Liver (tissue), 9 donors: ENCODE measurements around the gene APOL3. TPM values are rescaled to one million over a fixed set of nuclear protein-coding genes. Genes with fewer than 3 reads are reported as not detected.
"Not testable (repeated sequence)": the region's sequence is repeated elsewhere in the genome, so short reads cannot be mapped to it uniquely, and the experiment has no call there.

Experiments used
- DNase-seq: peaks from one replicate; pipeline ENCODE4 v3.0.0-alpha.2; 2017; ENCODE audit warnings: low spot score
- H3K27ac ChIP-seq, 2 donors: one replicate each; pipeline ENCODE4 v1.7.0; 2013; ENCODE audit warnings: inconsistent platforms in 2 of 2, low read length in 2 of 2, control low read depth in 1 of 2, low read depth in 1 of 2, mild to moderate bottlenecking in 1 of 2
- H3K27me3 ChIP-seq, 4 donors: one replicate each; pipeline versions ENCODE4 v1.6.1 to v1.7.0; 2013; ENCODE audit warnings: low read length in 3 of 4, inconsistent platforms in 1 of 4, mild to moderate bottlenecking in 1 of 4, moderate library complexity in 1 of 4; ENCODE audit not compliant: control insufficient read depth in 4 of 4, insufficient read depth in 4 of 4
- H3K36me3 ChIP-seq, 4 donors: one replicate each; pipeline versions ENCODE4 v1.6.1 to v1.7.0; 2013; ENCODE audit warnings: low read length in 3 of 4, mild to moderate bottlenecking in 3 of 4, low read depth in 1 of 4, moderate library complexity in 1 of 4; ENCODE audit not compliant: control insufficient read depth in 4 of 4, insufficient read depth in 3 of 4
- H3K4me1 ChIP-seq, 4 donors: one replicate each; pipeline versions ENCODE4 v1.6.1 to v1.7.0; 2013; ENCODE audit warnings: low read length in 3 of 4, mild to moderate bottlenecking in 3 of 4, moderate library complexity in 1 of 4; ENCODE audit not compliant: control insufficient read depth in 4 of 4, insufficient read depth in 4 of 4
- H3K4me3 ChIP-seq, 3 donors: one replicate each; pipeline versions ENCODE4 v1.6.1 to v1.7.0; 2013; ENCODE audit warnings: low read length in 3 of 3, control low read depth in 1 of 3, low read depth in 1 of 3, mild to moderate bottlenecking in 1 of 3
- H3K9ac ChIP-seq, 2 donors: one replicate each; pipeline ENCODE4 v1.7.0; 2013; ENCODE audit warnings: low read length in 2 of 2, mild to moderate bottlenecking in 2 of 2, moderate library complexity in 2 of 2, control low read depth in 1 of 2, low read depth in 1 of 2
- H3K9me3 ChIP-seq, 4 donors: one replicate each; pipeline versions ENCODE4 v1.6.1 to v1.7.0; 2013; ENCODE audit warnings: low read length in 3 of 4; ENCODE audit not compliant: control insufficient read depth in 4 of 4
- ATF3 ChIP-seq: IDR thresholded peaks from 2 replicates; pipeline ENCODE4 v1.6.1; 2016; ENCODE audit warnings: antibody characterized with exemption
- EGR1 ChIP-seq, 2 donors: IDR thresholded peaks; 2 replicates each; pipeline ENCODE4 v1.6.1; 2016 to 2018; ENCODE audit warnings: antibody characterized with exemption in 2 of 2, low read depth in 2 of 2
- FOXA1 ChIP-seq: IDR thresholded peaks from 2 replicates; pipeline ENCODE4 v1.6.1; 2016; ENCODE audit warnings: antibody characterized with exemption
- FOXA2 ChIP-seq: IDR thresholded peaks from 2 replicates; pipeline ENCODE4 v1.6.1; 2016; ENCODE audit warnings: antibody characterized with exemption
- GABPA ChIP-seq, 2 donors: IDR thresholded peaks in 1 of 2; conservative IDR thresholded peaks in 1 of 2; 2 replicates each; pipeline ENCODE4 v1.6.1; 2016; ENCODE audit warnings: antibody characterized with exemption in 2 of 2, mild to moderate bottlenecking in 1 of 2, moderate library complexity in 1 of 2
- HNF4A ChIP-seq, 2 donors: conservative IDR thresholded peaks; 2 replicates each; pipeline ENCODE4 v1.6.1; 2016; ENCODE audit warnings: antibody characterized with exemption in 2 of 2, mild to moderate bottlenecking in 2 of 2
- HNF4G ChIP-seq: IDR thresholded peaks from 2 replicates; pipeline ENCODE4 v1.6.1; 2016; ENCODE audit warnings: antibody characterized with exemption
- JUND ChIP-seq, 2 donors: IDR thresholded peaks; 2 replicates each; pipeline ENCODE4 v1.6.1; 2016; ENCODE audit warnings: antibody characterized with exemption in 2 of 2
- NR2F2 ChIP-seq: IDR thresholded peaks from 2 replicates; pipeline ENCODE4 v1.6.1; 2016; ENCODE audit warnings: antibody characterized with exemption
- RAD21 ChIP-seq, 2 donors: IDR thresholded peaks; 2 replicates each; pipeline ENCODE4 v1.6.1; 2016; ENCODE audit warnings: antibody characterized with exemption in 2 of 2, mild to moderate bottlenecking in 2 of 2
- REST ChIP-seq: IDR thresholded peaks from 2 replicates; pipeline ENCODE4 v1.6.1; 2016; ENCODE audit warnings: antibody characterized with exemption, mild to moderate bottlenecking
- RXRA ChIP-seq, 2 donors: IDR thresholded peaks; 2 replicates each; pipeline ENCODE4 v1.6.1; 2017 to 2018; ENCODE audit warnings: antibody characterized with exemption in 2 of 2, mild to moderate bottlenecking in 1 of 2
- SP1 ChIP-seq: IDR thresholded peaks from 2 replicates; pipeline ENCODE4 v1.6.1; 2018; ENCODE audit warnings: antibody characterized with exemption, mild to moderate bottlenecking
- TAF1 ChIP-seq: conservative IDR thresholded peaks from 2 replicates; pipeline ENCODE4 v1.6.1; 2016; ENCODE audit warnings: antibody characterized with exemption, mild to moderate bottlenecking
- YY1 ChIP-seq: IDR thresholded peaks from 2 replicates; pipeline ENCODE4 v1.6.1; 2016; ENCODE audit warnings: antibody characterized with exemption, mild to moderate bottlenecking
- ZBTB33 ChIP-seq: IDR thresholded peaks from 2 replicates; pipeline ENCODE4 v1.6.1; 2016; ENCODE audit warnings: antibody characterized with exemption
- WGBS: extraction: QIAGEN DNeasy Blood & Tissue Kit; methylation state at CpG from one replicate; pipeline ENCODE4 v1.1.7; 2013; 5-methylcytosine and 5-hydroxymethylcytosine counted together
- polyA plus RNA-seq, 2 donors: library from polyadenylated mRNA; stranded (reverse) in 1 of 2; unstranded in 1 of 2; fragments of 200-250 nt in 1 of 2; fragments of >200 nt in 1 of 2; fragmentation: Nextera tagmentation in 1 of 2; extraction: Ambion mirVana in 1 of 2; gene quantifications; one replicate each; pipeline versions ENCODE4 v1.2.1 to v1.2.3, GENCODE V29; 2013 to 2015
- total RNA-seq, 2 donors: library from RNA; depleted of rRNA; stranded (reverse); fragments of >200 nt; gene quantifications; one replicate each; pipeline ENCODE4 v1.2.3, GENCODE V29; 2014
- TF ChIP-seq, protein P1 (sequence below): IDR thresholded peaks from 2 replicates; pipeline ENCODE4 v1.6.1; 2016; ENCODE audit warnings: antibody characterized with exemption
- TF ChIP-seq, protein P2 (sequence below): fragments of 150-350 bp; IDR thresholded peaks from 2 replicates; pipeline ENCODE4 v1.5.1; 2017; ENCODE audit warnings: improper control_type of control experiment, low read depth, low read length; ENCODE audit not compliant: missing input control
- donor health status: healthy.
- donor health status: healthy.
- donor health status: healthy.
- donor health status: healthy.
- donor health status: healthy.

APOL3 gene
- total and polyA plus RNA-seq, 4 donors, result 7.2 to 34.5 (median 11.8) TPM

GRCh38 chr22:36100134-36100824, 60.3 kb downstream of the APOL3 start (continued):
- no peak for TF ChIP-seq ZBTB33
- TF ChIP-seq TAF1, result no peak
- TF ChIP-seq EGR1 (IDR thresholded peaks at IDR 0.05; ENCODE audit: low read depth in 2 of 2), result no peak

DNA sequence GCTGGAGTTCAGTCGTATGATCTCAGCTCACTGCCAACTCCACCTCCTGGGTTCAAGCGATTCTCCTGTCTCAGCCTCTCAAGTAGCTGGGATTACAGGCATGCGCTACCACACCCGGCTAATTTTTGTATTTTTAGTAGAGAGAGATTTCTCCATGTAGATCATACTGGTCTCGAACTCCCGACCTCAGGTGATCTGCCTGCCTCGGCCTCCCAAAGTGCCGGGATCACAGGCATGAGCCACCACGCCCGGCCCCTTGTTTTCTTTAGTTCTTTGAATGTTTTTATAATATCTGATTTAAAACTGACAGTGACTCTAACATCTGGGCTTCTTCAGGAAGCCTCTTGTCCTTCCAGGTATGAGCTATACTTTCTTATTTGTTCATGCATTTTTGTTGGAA, 61.0 kb downstream of the APOL3 start:
- H3K4me1 ChIP-seq, H3K9ac ChIP-seq, H3K4me3 ChIP-seq, DNase-seq, H3K36me3 ChIP-seq, H3K27ac ChIP-seq, H3K9me3 ChIP-seq, H3K27me3 ChIP-seq: not testable (repeated sequence)
- 94% methylated on average over 10 of the region's 10 CpGs for WGBS

GRCh38 chr22:36097880-36098279, 62.7 kb downstream of the APOL3 start:
- DNase-seq, result no peak

GRCh38 chr22:36090772-36091171, 69.8 kb downstream of the APOL3 start:
- H3K4me1 ChIP-seq, H3K27me3 ChIP-seq, H3K4me3 ChIP-seq, H3K9me3 ChIP-seq, H3K36me3 ChIP-seq, H3K9ac ChIP-seq, DNase-seq, H3K27ac ChIP-seq: not testable (repeated sequence)
- WGBS, result 84% methylated on average over 1 of the region's 3 CpGs

More at GRCh38 chr22:36097880-36098279, 62.7 kb downstream of the APOL3 start:
- TF ChIP-seq RAD21 (IDR thresholded peaks at IDR 0.05) (no peak), EGR1 (IDR thresholded peaks at IDR 0.05; ENCODE audit: low read depth in 2 of 2) (no peak), FOXA1 (no peak), HNF4A (conservative IDR thresholded peaks at IDR 0.05) (no peak), JUND (IDR thresholded peaks at IDR 0.05) (no peak), YY1 (no peak), TAF1 (no peak), RXRA (IDR thresholded peaks at IDR 0.05) (no peak), REST (no peak), SP1 (no peak), HNF4G (no peak), GABPA (IDR thresholded peaks at IDR 0.05 in 1 of 2, conservative IDR thresholded peaks at IDR 0.05 in 1 of 2) (no peak), FOXA2 (no peak), NR2F2 (no peak), ATF3 (no peak)
- TF ChIP-seq, protein P1, sequence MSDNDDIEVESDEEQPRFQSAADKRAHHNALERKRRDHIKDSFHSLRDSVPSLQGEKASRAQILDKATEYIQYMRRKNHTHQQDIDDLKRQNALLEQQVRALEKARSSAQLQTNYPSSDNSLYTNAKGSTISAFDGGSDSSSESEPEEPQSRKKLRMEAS, result no peak
- TF ChIP-seq, protein P2, sequence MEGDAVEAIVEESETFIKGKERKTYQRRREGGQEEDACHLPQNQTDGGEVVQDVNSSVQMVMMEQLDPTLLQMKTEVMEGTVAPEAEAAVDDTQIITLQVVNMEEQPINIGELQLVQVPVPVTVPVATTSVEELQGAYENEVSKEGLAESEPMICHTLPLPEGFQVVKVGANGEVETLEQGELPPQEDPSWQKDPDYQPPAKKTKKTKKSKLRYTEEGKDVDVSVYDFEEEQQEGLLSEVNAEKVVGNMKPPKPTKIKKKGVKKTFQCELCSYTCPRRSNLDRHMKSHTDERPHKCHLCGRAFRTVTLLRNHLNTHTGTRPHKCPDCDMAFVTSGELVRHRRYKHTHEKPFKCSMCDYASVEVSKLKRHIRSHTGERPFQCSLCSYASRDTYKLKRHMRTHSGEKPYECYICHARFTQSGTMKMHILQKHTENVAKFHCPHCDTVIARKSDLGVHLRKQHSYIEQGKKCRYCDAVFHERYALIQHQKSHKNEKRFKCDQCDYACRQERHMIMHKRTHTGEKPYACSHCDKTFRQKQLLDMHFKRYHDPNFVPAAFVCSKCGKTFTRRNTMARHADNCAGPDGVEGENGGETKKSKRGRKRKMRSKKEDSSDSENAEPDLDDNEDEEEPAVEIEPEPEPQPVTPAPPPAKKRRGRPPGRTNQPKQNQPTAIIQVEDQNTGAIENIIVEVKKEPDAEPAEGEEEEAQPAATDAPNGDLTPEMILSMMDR, result no peak
- no peak overlapping the region for H3K4me3 ChIP-seq
- no peaks in the 10 kb centered on the region for H3K9me3 ChIP-seq
- 89% methylated on average over 8 of the region's 8 CpGs for WGBS
- no peaks in the 10 kb centered on the region for H3K27me3 ChIP-seq
- no peaks in the 10 kb centered on the region for H3K4me1 ChIP-seq
- H3K36me3 ChIP-seq, result no peaks in the 10 kb centered on the region
- H3K27ac ChIP-seq, result no peak overlapping the region
- H3K9ac ChIP-seq, result no peak overlapping the region
